GM10266 (cell line): Measurements from ENCODE around the gene FOXO6.

Source experiments
- DNase-seq: peaks from one replicate; pipeline ENCODE4 v3.0.0; 2012; ENCODE audit errors: extremely low spot score
- TF ChIP-seq, protein P1 (sequence below): IDR thresholded peaks from 2 replicates; pipeline ENCODE4 v1.5.1; 2012; ENCODE audit warnings: mild to moderate bottlenecking, low read depth; ENCODE audit not compliant: control insufficient read depth, insufficient read depth; ENCODE audit errors: missing control alignments

Gene FOXO6

DNA sequence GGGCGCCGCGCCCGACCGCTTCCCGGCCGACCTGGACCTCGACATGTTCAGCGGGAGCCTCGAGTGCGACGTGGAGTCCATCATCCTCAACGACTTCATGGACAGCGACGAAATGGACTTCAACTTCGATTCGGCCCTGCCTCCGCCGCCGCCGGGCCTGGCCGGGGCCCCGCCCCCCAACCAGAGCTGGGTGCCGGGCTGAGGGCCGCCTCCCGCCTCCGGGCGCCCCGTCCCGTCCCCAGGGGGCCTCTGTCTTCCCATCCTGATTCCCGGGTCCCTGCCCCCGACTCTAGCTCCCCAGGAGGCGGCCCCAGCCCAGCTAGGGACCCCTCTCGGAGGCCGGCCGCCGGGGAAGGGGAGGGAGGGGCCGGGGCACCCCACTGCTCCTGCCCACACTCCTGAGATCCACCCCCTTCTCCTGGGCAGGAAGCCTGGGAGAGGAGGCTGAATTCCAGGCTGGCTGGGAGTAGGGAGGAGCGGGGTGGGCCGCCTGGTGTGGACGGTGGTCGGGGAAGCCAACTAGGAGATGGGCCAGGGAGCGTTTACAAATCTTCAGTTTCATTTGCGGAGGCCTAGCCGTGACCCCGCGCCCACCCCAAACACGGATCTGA is 21.4 kb downstream of the FOXO6 start:
- no peak for DNase-seq

DNA sequence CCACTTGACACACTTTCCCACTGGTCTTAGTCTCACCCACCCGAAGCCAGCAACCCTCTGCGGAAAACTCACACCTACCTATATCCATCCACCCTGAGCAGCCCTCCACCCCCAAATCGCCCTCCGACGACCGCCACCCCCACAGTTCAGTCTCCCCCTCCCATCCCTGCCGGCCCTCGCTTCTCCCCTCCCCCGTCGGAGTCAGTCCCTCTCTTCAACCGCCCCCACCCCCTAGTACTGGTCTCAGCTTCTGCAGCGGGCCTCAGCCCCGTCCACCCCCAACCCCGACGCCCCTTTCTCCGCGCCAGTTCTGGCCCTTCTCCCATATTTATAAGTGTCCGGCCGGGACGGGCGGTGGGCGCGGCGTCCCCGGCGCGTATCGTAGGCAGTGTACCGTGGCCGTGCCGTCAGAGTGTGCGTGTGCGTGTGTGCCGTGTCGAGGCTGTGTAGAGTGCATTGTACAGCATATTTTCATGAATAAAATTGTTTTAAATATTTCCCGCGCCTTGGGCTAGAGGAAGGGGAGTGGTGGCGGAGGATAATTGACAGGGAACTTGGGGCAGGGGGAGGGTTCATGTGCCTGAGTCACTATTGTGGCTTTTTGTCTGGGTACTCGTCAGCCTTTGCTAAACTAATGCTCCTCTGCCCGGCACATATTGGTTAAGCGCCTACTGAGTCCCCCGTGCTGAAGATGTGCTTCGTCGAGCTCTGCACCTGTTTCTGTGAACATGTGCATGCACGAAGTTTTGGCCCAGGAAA is 22.0 kb downstream of the FOXO6 start:
- TF ChIP-seq, protein P1, sequence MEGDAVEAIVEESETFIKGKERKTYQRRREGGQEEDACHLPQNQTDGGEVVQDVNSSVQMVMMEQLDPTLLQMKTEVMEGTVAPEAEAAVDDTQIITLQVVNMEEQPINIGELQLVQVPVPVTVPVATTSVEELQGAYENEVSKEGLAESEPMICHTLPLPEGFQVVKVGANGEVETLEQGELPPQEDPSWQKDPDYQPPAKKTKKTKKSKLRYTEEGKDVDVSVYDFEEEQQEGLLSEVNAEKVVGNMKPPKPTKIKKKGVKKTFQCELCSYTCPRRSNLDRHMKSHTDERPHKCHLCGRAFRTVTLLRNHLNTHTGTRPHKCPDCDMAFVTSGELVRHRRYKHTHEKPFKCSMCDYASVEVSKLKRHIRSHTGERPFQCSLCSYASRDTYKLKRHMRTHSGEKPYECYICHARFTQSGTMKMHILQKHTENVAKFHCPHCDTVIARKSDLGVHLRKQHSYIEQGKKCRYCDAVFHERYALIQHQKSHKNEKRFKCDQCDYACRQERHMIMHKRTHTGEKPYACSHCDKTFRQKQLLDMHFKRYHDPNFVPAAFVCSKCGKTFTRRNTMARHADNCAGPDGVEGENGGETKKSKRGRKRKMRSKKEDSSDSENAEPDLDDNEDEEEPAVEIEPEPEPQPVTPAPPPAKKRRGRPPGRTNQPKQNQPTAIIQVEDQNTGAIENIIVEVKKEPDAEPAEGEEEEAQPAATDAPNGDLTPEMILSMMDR, result no peak
- peak; percentile 43 for DNase-seq

More for the DNA sequence above, 21.4 kb downstream of the FOXO6 start:
- TF ChIP-seq, protein P1, result no peak

DNA sequence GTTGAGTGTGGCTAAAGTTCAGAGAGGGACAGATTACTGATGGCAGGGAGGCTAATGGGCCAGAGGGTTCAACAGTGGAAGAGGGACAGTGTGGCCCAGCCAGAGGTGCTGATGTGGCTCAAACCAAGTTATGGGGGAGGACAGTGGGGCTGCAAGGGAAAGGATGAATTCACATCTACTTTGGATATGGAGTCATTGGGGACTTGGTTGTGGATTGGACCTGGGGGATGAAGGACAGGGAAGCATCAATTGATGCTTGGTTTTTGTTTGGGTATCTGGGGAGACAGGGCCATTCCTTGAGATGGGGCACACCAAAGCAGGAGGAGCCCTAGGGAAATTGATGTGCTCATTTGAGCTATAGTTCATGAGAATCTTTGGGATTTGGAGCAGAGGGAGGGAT is 23.3 kb downstream of the FOXO6 start:
- TF ChIP-seq, protein P1, result no peak
- DNase-seq, result no peak

DNA sequence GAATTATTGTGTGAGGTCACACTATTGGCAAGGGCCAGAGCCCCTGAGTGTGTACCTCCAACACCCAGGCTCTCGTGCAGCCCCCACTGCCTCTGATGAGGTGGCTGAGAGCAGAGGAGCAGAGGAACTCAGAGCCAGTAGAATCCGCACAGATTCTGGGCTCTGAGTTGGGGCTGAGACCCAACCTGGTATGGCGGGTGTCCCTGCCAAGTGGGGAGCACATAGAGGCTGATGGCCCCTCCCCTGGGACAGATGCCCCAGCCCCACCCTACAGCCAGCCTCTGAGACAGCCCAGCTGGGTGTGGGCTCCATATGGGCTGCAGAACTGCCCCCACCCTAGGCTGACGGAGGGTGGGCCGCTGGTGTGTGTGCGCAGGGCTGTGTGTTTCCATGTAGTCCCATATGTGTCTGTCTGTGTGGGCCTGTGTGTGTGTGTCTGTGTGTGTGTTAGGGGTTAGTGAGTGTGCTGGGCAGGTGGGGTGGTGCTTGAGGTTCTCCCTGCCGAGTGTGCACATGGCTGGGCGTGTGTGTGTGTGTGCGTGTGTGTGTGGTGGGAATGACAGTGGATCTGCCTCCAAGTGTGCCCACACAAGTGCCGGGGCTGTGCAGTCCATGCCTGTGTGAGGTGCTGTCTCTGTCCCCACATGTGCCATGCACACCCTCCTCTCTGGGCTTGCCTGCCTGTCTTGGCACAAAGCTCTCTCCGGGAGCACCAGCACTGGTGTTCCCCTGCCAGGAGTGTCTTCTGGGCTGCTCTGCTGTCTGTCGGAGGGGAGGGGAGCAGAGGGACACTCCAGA is 24.4 kb downstream of the FOXO6 start:
- no peak for DNase-seq
- TF ChIP-seq, protein P1, result no peak

DNA sequence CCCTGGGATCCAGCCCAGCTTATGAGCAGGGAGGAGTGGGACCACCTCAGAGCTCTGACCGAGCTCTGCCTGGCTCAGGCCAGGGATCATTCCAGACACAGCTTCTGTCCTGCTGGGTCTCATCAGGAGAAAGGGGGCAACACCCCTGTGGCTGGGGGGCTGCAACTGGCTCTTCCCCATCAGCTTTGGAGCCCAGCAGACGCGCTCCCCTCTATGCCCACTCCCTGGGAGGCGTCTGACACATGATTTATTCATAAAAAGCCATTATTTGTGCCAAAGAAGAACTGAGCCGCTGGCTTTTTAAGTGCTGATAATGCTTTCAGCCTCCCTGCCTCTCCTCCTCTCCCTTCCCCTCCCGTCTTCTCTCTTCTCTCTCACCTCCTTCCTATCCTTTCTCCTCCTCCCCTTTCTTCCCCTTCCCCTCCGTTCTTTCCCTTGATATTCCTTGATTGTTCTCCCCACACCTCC is 25.0 kb downstream of the FOXO6 start:
- DNase-seq, result no peak
- TF ChIP-seq, protein P1, result no peak

DNA sequence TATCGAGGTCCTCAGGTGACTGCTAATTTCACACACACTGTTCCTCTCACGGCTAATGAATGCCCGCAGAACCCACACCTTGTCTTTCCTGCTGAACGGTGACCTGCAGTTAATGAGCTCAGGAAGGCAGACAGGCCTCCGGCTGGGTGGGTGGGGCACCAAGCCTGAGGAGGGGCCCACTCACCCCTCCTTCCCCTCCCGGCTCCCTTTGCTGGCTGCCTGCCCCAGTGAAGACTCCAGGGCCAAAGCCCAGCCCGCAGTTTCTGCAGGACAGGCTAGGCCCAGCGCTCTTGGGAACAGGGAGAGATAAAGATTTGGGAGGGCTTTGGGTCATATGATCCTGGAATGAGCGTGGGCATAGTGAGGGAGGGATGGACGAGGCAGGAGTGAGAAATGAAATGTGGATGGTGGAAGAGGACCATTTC is 26.4 kb downstream of the FOXO6 start:
- no peak for DNase-seq
- TF ChIP-seq, protein P1, result no peak

DNA sequence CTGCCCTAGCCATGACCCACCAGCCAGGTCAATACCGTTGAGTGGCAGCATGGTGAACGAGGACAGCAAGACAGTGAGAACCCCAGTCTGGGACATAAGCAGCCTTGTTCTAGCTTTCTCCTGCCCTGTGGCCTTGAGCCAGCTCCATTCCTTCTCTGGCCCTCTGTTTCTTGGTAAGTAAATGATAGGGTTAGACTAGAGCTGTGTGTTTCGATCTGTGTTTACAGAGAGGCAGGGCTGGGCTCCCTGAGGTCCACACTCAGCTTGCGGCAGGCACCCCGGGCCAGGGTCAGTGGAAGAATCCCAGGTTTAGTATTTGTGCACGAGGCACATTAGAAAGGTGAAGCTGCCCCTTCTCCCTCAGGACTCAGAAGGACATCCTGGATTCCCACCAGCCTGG is 27.3 kb downstream of the FOXO6 start:
- TF ChIP-seq, protein P1, result no peak
- DNase-seq, result no peak
